Neuronal stem cell (in vitro differentiated cells): ENCODE data around the gene CDC42BPA.

Experiments
- DNase-seq: peaks from one replicate; pipeline ENCODE4 v3.0.0-alpha.2; 2013; ENCODE audit warnings: low spot score
- H2AFZ ChIP-seq: one replicate; pipeline ENCODE4 v1.6.1; 2013; ENCODE audit warnings: mild to moderate bottlenecking, low read length, inconsistent platforms
- H2AK5ac ChIP-seq: 2 replicates; pipeline ENCODE4 v1.6.1; 2013; ENCODE audit warnings: low read depth, mild to moderate bottlenecking, inconsistent platforms, low read length, moderate library complexity, mixed read lengths
- H2BK120ac ChIP-seq: 2 replicates; pipeline ENCODE4 v1.6.1; 2013; ENCODE audit warnings: low read depth, mild to moderate bottlenecking, inconsistent platforms, low read length, moderate library complexity, mixed read lengths
- H2BK12ac ChIP-seq: one replicate; pipeline ENCODE4 v1.6.1; 2013; ENCODE audit warnings: low read length, inconsistent platforms
- H2BK15ac ChIP-seq: 2 replicates; pipeline ENCODE4 v1.6.1; 2013; ENCODE audit warnings: mild to moderate bottlenecking, low read length, inconsistent platforms, mixed read lengths
- H2BK5ac ChIP-seq: one replicate; pipeline ENCODE4 v1.6.1; 2013; ENCODE audit warnings: inconsistent platforms, mild to moderate bottlenecking, low read length, moderate library complexity
- H3K14ac ChIP-seq: one replicate; pipeline ENCODE4 v1.6.1; 2013; ENCODE audit warnings: low read length, inconsistent platforms
- H3K18ac ChIP-seq: 2 replicates; pipeline ENCODE4 v1.6.1; 2013; ENCODE audit warnings: low read length, inconsistent platforms
- H3K23ac ChIP-seq: 2 replicates; pipeline ENCODE4 v1.6.1; 2013; ENCODE audit warnings: low read depth, mild to moderate bottlenecking, mixed read lengths, low read length, inconsistent platforms; ENCODE audit not compliant: poor library complexity
- H3K27ac ChIP-seq: replicated peaks from 3 replicates; pipeline ENCODE4 v1.5.1; 2013; ENCODE audit warnings: low read length, inconsistent platforms
- H3K27me3 ChIP-seq, 3 experiments: 2 replicates each; pipeline ENCODE4 v1.6.1; 2013; ENCODE audit warnings: low read length in 3 of 3, mild to moderate bottlenecking in 2 of 3, inconsistent platforms in 1 of 3, low read depth in 1 of 3, mixed read lengths in 1 of 3, moderate library complexity in 1 of 3; ENCODE audit not compliant: control insufficient read depth in 3 of 3, insufficient read depth in 3 of 3
- H3K36me3 ChIP-seq, 2 donors: replicated peaks in 1 of 2; 2 replicates each; pipeline ENCODE4 v1.6.1; 2013; ENCODE audit warnings: low read length in 2 of 2; ENCODE audit not compliant: control insufficient read depth in 2 of 2, insufficient read depth in 2 of 2
- H3K4ac ChIP-seq: 2 replicates; pipeline ENCODE4 v1.6.1; 2013; ENCODE audit warnings: inconsistent platforms, mild to moderate bottlenecking, low read length, moderate library complexity
- H3K4me1 ChIP-seq, 2 donors: 1 replicate in 1 of 2; 2 replicates in 1 of 2; pipeline ENCODE4 v1.6.1; 2013; ENCODE audit warnings: low read length in 2 of 2, low read depth in 1 of 2; ENCODE audit not compliant: control insufficient read depth in 2 of 2, insufficient read depth in 1 of 2
- H3K4me2 ChIP-seq: one replicate; pipeline ENCODE4 v1.6.1; 2013; ENCODE audit warnings: mild to moderate bottlenecking, low read length, inconsistent platforms; ENCODE audit not compliant: insufficient read depth, poor library complexity, severe bottlenecking
- H3K4me3 ChIP-seq, 2 donors: 2 replicates each; pipeline ENCODE4 v1.5.1; 2013; ENCODE audit warnings: low read length in 2 of 2, mild to moderate bottlenecking in 2 of 2, inconsistent platforms in 1 of 2, moderate library complexity in 1 of 2
- H3K79me1 ChIP-seq: one replicate; pipeline ENCODE4 v1.6.1; 2013; ENCODE audit warnings: low read depth, mild to moderate bottlenecking, inconsistent platforms, low read length, moderate library complexity
- H3K9ac ChIP-seq: one replicate; pipeline ENCODE4 v1.6.1; 2013; ENCODE audit warnings: mild to moderate bottlenecking, low read depth, low read length, inconsistent platforms; ENCODE audit not compliant: poor library complexity
- H3K9me3 ChIP-seq, 2 donors: replicated peaks in 1 of 2; 2 replicates each; pipeline versions ENCODE3 to v1.6.1; 2013; ENCODE audit warnings: low read length in 2 of 2, mild to moderate bottlenecking in 2 of 2, inconsistent platforms in 1 of 2, low read depth in 1 of 2, mixed read lengths in 1 of 2, moderate library complexity in 1 of 2; ENCODE audit not compliant: control insufficient read depth in 2 of 2, insufficient read depth in 1 of 2
- H4K8ac ChIP-seq: one replicate; pipeline ENCODE4 v1.6.1; 2013; ENCODE audit warnings: low read depth, mild to moderate bottlenecking, inconsistent platforms, low read length, moderate library complexity
- H4K91ac ChIP-seq: one replicate; pipeline ENCODE4 v1.6.1; 2013; ENCODE audit warnings: low read length, low read depth, mild to moderate bottlenecking, inconsistent platforms; ENCODE audit not compliant: poor library complexity
- WGBS, 2 donors: extraction: QIAGEN DNeasy Blood & Tissue Kit; methylation state at CpG; one replicate each; pipeline ENCODE4 v1.1.7; 2013; ENCODE audit warnings: missing lambda C conversion rate in 2 of 2, mixed read lengths in 1 of 2; ENCODE audit not compliant: insufficient read length in 2 of 2, insufficient replicate concordance in 1 of 2; ENCODE audit errors: extremely low coverage in 2 of 2; 5-methylcytosine and 5-hydroxymethylcytosine counted together

CDC42BPA gene

GRCh38 chr1:227155004-227155403 lies 163.3 kb downstream of the CDC42BPA start:
- H2BK15ac ChIP-seq: no peak overlapping the region
- WGBS, 2 donors: no CpG with 5 or more reads among the region's 2 CpGs
- no peak overlapping the region for H2AFZ ChIP-seq
- no peaks in the 10 kb centered on the region for H3K9me3 ChIP-seq
- H4K91ac ChIP-seq: no peak overlapping the region
- no peak overlapping the region for H3K4me3 ChIP-seq
- no peak overlapping the region for H3K4ac ChIP-seq
- no peak overlapping the region for H4K8ac ChIP-seq
- H3K4me2 ChIP-seq: no peak overlapping the region
- no peak overlapping the region for H2BK12ac ChIP-seq
- H3K27me3 ChIP-seq: no peaks in the 10 kb centered on the region
- H3K27ac ChIP-seq: no peak overlapping the region
- H3K23ac ChIP-seq: no peak overlapping the region
- no peak overlapping the region for H2AK5ac ChIP-seq
- peaks cover 2 to 8% of the 10 kb centered on the region in 2 donors for H3K36me3 ChIP-seq
- no peaks in the 10 kb centered on the region for H3K79me1 ChIP-seq
- H3K4me1 ChIP-seq: no peaks in the 10 kb centered on the region
- no peak overlapping the region for H3K18ac ChIP-seq
- H3K9ac ChIP-seq: no peak overlapping the region
- no peak overlapping the region for H3K14ac ChIP-seq
- no peak overlapping the region for H2BK120ac ChIP-seq
- DNase-seq: no peak
- no peak overlapping the region for H2BK5ac ChIP-seq

- Histone ChIP-seq H3K4ac (no peak overlapping the region), H4K8ac (no peak overlapping the region), H2BK5ac (no peak overlapping the region), H2BK12ac (no peak overlapping the region), H3K4me3 (no peak overlapping the region), H3K36me3 (no peaks in the 10 kb centered on the region), H2BK120ac (no peak overlapping the region), H3K23ac (no peak overlapping the region), H3K4me1 (no peaks in the 10 kb centered on the region), H3K27ac (no peak overlapping the region), H3K27me3 (no peaks in the 10 kb centered on the region), H2BK15ac (no peak overlapping the region), H4K91ac (no peak overlapping the region), H3K18ac (no peak overlapping the region), H3K79me1 (no peaks in the 10 kb centered on the region), H3K14ac (no peak overlapping the region), H3K9me3 (no peaks in the 10 kb centered on the region), H3K4me2 (no peak overlapping the region), H2AFZ (no peak overlapping the region), H2AK5ac (no peak overlapping the region), H3K9ac (no peak overlapping the region)
- no CpG with 5 or more reads among the region's 2 CpGs for whole genome bisulfite sequencing, 2 donors
- DNase-seq: no peak
These were observed 165.8 kb downstream of the CDC42BPA start for GRCh38 chr1:227152525-227152924.

- Histone ChIP-seq H2BK120ac (no peak overlapping the region), H3K27ac (no peak overlapping the region)
These were observed 177.9 kb downstream of the CDC42BPA start for GRCh38 chr1:227140376-227140775.

GRCh38 chr1:227136210-227136820 lies 182.0 kb downstream of the CDC42BPA start:
- Histone ChIP-seq H3K4me1 (no peaks in the 10 kb centered on the region), H3K9ac (no peak overlapping the region), H4K91ac (no peak overlapping the region), H3K27ac (no peak overlapping the region), H2AFZ (no peak overlapping the region), H2AK5ac (no peak overlapping the region), H3K4ac (no peak overlapping the region), H2BK120ac (no peak overlapping the region), H4K8ac (no peak overlapping the region), H3K79me1 (no peaks in the 10 kb centered on the region), H2BK5ac (no peak overlapping the region), H3K27me3 (no peaks in the 10 kb centered on the region), H3K14ac (no peak overlapping the region), H3K18ac (no peak overlapping the region), H3K4me2 (no peak overlapping the region), H3K4me3 (no peak overlapping the region), H2BK12ac (no peak overlapping the region), H3K36me3 (peaks cover 3 to 43% of the 10 kb centered on the region in 2 donors), H3K23ac (no peak overlapping the region), H3K9me3 (peaks cover 0 to 5% of the 10 kb centered on the region in 2 donors), H2BK15ac (no peak overlapping the region)
- WGBS, 2 donors: no CpG with 5 or more reads among the region's 4 CpGs
- no peak for DNase-seq

More at GRCh38 chr1:227140376-227140775, 177.9 kb downstream of the CDC42BPA start:
- DNase-seq: no peak
- Histone ChIP-seq H2AK5ac (no peak overlapping the region), H2BK5ac (no peak overlapping the region), H3K9ac (no peak overlapping the region), H3K4me2 (no peak overlapping the region), H3K4me1 (no peaks in the 10 kb centered on the region), H3K4me3 (no peak overlapping the region), H2BK12ac (no peak overlapping the region), H2AFZ (no peak overlapping the region), H3K36me3 (peaks cover 5 to 69% of the 10 kb centered on the region in 2 donors), H4K8ac (no peak overlapping the region), H3K23ac (no peak overlapping the region), H2BK15ac (no peak overlapping the region), H3K4ac (no peak overlapping the region), H3K14ac (no peak overlapping the region), H3K79me1 (no peaks in the 10 kb centered on the region), H3K9me3 (peaks cover 0 to 5% of the 10 kb centered on the region in 2 donors), H3K27me3 (no peaks in the 10 kb centered on the region), H3K18ac (no peak overlapping the region), H4K91ac (no peak overlapping the region)
- no CpG with 5 or more reads among the region's 1 CpG for WGBS, 2 donors
